NCI-H774 (cell line): ENCODE results near the gene PLPPR1.
A peak's percentile ranks its signal among the peaks of the same experiment; 100 is the strongest.
"Not testable (repeated sequence)": the region's sequence is repeated elsewhere in the genome, so short reads cannot be mapped to it uniquely, and the experiment has no call there.

Source experiments
- DNase-seq: peaks from one replicate; lab custom pipeline; 2025; lab: John Stamatoyannopoulos, UW

The PLPPR1 gene

GRCh38 chr9:101121836-101122399 lies 93.4 kb downstream of the PLPPR1 start:
- no peak for DNase-seq

GRCh38 chr9:101126556-101126955 lies 98.0 kb downstream of the PLPPR1 start:
- no peak for DNase-seq

- DNase-seq = not testable (repeated sequence)
These were observed 98.8 kb downstream of the PLPPR1 start for GRCh38 chr9:101127369-101127768.

- no peak for DNase-seq
These were observed 100.1 kb downstream of the PLPPR1 start for GRCh38 chr9:101128623-101129022.

GRCh38 chr9:101130054-101130453 lies 101.5 kb downstream of the PLPPR1 start:
- DNase-seq = no peak

GRCh38 chr9:101131326-101131725 lies 102.8 kb downstream of the PLPPR1 start:
- no peak for DNase-seq

- no peak for DNase-seq
These were observed 104.3 kb downstream of the PLPPR1 start for GRCh38 chr9:101132801-101133200.

- no peak for DNase-seq
These were observed 110.0 kb downstream of the PLPPR1 start for GRCh38 chr9:101138509-101138908.

- DNase-seq = peak; percentile 10
These were observed 110.6 kb downstream of the PLPPR1 start for GRCh38 chr9:101139082-101139481.

- DNase-seq = no peak
These were observed 112.2 kb downstream of the PLPPR1 start for GRCh38 chr9:101140764-101141163.

- DNase-seq = no peak
These were observed 118.0 kb downstream of the PLPPR1 start for GRCh38 chr9:101146508-101146907.

- no peak for DNase-seq
These were observed 119.8 kb downstream of the PLPPR1 start for GRCh38 chr9:101148344-101148743.

- DNase-seq = no peak
These were observed 129.8 kb downstream of the PLPPR1 start for GRCh38 chr9:101158361-101158760.

- DNase-seq = no peak
These were observed 133.7 kb downstream of the PLPPR1 start for GRCh38 chr9:101162231-101162630.

- no peak for DNase-seq
These were observed 136.6 kb downstream of the PLPPR1 start for GRCh38 chr9:101165131-101165530.

GRCh38 chr9:101167490-101168134 lies 139.1 kb downstream of the PLPPR1 start:
- DNase-seq = no peak

- no peak for DNase-seq
These were observed 144.1 kb downstream of the PLPPR1 start for GRCh38 chr9:101172616-101173015.

GRCh38 chr9:101173907-101174306 lies 145.4 kb downstream of the PLPPR1 start:
- DNase-seq = no peak

- no peak for DNase-seq
These were observed 147.9 kb downstream of the PLPPR1 start for GRCh38 chr9:101176384-101176783.

GRCh38 chr9:101184813-101185278 lies 156.3 kb downstream of the PLPPR1 start:
- DNase-seq = no peak

GRCh38 chr9:101191723-101192122 lies 163.2 kb downstream of the PLPPR1 start:
- DNase-seq = no peak

GRCh38 chr9:101197026-101197425 lies 168.5 kb downstream of the PLPPR1 start:
- no peak for DNase-seq

- no peak for DNase-seq
These were observed 172.3 kb downstream of the PLPPR1 start for GRCh38 chr9:101200852-101201251.

GRCh38 chr9:101201630-101202029 lies 173.1 kb downstream of the PLPPR1 start:
- peak; percentile 22 for DNase-seq
